ENCODE data around the gene ATF4.

DNA sequence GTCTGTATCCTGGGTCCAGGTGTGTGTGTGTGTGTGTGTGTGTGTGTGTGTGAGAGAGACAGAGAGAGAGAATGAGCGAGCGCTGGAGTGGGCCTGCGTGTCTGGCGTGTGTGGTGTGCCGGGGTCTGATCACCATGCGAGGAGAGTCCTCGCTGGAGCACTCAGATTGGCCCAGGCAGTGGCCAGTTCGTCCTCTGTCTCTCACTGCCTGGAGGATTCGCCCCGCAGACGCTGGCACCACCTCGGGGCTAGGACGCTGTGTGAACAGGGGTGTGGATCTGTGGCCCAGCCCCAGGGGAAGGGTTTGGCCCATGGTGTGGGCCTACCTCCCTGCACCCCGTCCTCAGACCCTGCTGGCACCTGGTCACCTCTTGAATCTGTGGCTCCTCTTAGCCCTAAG is 38.6 kb downstream of the ATF4 start:
- no peak for TF ChIP-seq CTCF (IDR thresholded peaks at IDR 0.05)
- TF ChIP-seq POLR2AphosphoS5 (IDR thresholded peaks at IDR 0.05; ENCODE audit: low read depth, low read length): no peak
- TF ChIP-seq SIN3A (IDR thresholded peaks at IDR 0.05; ENCODE audit: borderline replicate concordance, insufficient read depth, low read depth, low read length): no peak

Data from Panc1 (cell line).